GM15510 (cell line): ENCODE measurements around the gene AGXT2.

Experiments
- POLR2A ChIP-seq: IDR thresholded peaks from 3 replicates; pipeline ENCODE4 v1.6.1; 2011; ENCODE audit warnings: borderline replicate concordance; ENCODE audit not compliant: insufficient read length; ENCODE audit errors: extremely low read depth

Gene AGXT2

GRCh38 chr5:35047785-35048404 lies at the start of gene AGXT2:
TSS of gene AGXT2 (minus strand) at chr5:35047949. CDS start at chr5:35047892, 57 bp downstream.
- no peak for TF ChIP-seq POLR2A

- no peak for TF ChIP-seq POLR2A
Observed at GRCh38 chr5:35096932-35097331, 49.2 kb upstream of the AGXT2 start.

GRCh38 chr5:35096216-35096615 lies 48.5 kb upstream of the AGXT2 start:
- TF ChIP-seq POLR2A = no peak

GRCh38 chr5:35095366-35095765 lies 47.6 kb upstream of the AGXT2 start:
- no peak for TF ChIP-seq POLR2A

GRCh38 chr5:35094948-35095347 lies 47.2 kb upstream of the AGXT2 start:
- no peak for TF ChIP-seq POLR2A

- TF ChIP-seq POLR2A = no peak
Observed at GRCh38 chr5:35092703-35093102, 45.0 kb upstream of the AGXT2 start.

GRCh38 chr5:35091704-35092103 lies 44.0 kb upstream of the AGXT2 start:
- TF ChIP-seq POLR2A = no peak

GRCh38 chr5:35089334-35090314 lies 41.9 kb upstream of the AGXT2 start:
- no peak for TF ChIP-seq POLR2A

GRCh38 chr5:35087991-35088390 lies 40.2 kb upstream of the AGXT2 start:
- TF ChIP-seq POLR2A = no peak

GRCh38 chr5:35083150-35083549 lies 35.4 kb upstream of the AGXT2 start:
- no peak for TF ChIP-seq POLR2A

GRCh38 chr5:35082530-35082929 lies 34.8 kb upstream of the AGXT2 start:
- no peak for TF ChIP-seq POLR2A

- TF ChIP-seq POLR2A = no peak
Observed at GRCh38 chr5:35081134-35081533, 33.4 kb upstream of the AGXT2 start.

GRCh38 chr5:35073160-35073559 lies 25.4 kb upstream of the AGXT2 start:
- TF ChIP-seq POLR2A = no peak

GRCh38 chr5:35069188-35069587 lies 21.4 kb upstream of the AGXT2 start:
- TF ChIP-seq POLR2A = no peak

- TF ChIP-seq POLR2A = no peak
Observed at GRCh38 chr5:35067985-35068384, 20.2 kb upstream of the AGXT2 start.
